T-helper 1 cell treated with Interleukin-12 subunit alpha and Interleukin-12 subunit beta and Interleukin-4 antibody, amounts not matched to agents 30 μg/mL and 1 μg/mL, for 36 hours (primary cell): Measurements from ENCODE around the gene TMEM147.

ENCODE experiments used
- H3K27ac Mint-ChIP-seq: one replicate; pipeline ENCODE4 v1.8.0; 2021; ENCODE audit warnings: mild to moderate bottlenecking, mixed read lengths
- H3K27me3 Mint-ChIP-seq: one replicate; pipeline ENCODE4 v1.8.0; 2021; ENCODE audit warnings: low read depth, mixed read lengths
- H3K36me3 Mint-ChIP-seq: one replicate; pipeline ENCODE4 v1.8.0; 2021; ENCODE audit warnings: low read depth, mixed read lengths
- H3K4me1 Mint-ChIP-seq: one replicate; pipeline ENCODE4 v1.8.0; 2021; ENCODE audit warnings: low read depth, mixed read lengths
- H3K4me3 Mint-ChIP-seq: one replicate; pipeline ENCODE4 v1.8.0; 2021; ENCODE audit warnings: mild to moderate bottlenecking, moderate library complexity, mixed read lengths
- H3K9me3 Mint-ChIP-seq: one replicate; pipeline ENCODE4 v1.8.0; 2021; ENCODE audit warnings: mixed read lengths

Gene TMEM147

DNA sequence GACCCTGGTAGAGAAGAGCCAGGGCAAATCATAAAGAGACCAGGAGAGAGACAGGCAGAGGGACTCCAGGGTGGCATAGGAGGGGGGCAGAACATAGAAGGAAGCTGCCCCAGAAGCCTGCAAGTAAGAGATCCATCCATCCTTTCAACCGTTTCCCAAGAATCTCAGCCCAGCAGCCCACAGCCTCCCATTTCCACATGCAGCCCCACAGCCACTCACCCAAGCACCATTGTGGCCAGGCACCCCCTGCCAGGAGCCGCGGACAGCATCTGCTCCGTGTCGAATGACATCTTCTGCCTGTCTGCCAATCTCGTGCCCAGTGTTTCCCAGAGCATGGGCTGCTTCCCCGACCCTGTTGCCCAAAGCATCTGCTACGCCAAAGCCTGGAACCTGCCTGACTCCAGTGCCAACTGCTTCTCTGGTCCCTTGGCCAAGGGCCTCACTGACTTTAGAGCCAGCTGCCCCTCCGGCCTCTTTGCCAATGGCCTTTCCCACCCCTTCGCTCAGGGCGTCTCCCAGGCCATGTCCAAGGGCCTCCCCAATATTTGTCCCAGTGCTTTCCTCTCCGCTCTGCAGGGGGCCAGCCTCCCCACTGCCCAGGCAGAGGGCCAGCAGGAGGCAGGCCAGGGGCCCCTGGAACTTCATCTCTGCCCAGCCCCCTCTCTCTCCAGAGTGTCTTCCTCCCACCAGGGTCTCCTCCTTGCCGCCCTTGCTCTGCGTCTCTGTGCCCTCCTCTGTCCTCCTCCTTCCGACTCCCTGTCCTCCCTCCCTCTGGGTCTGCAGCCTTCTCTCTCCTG, 32.4 kb upstream of the TMEM147 start:
- H3K36me3 Mint-ChIP-seq, result no peaks in the 10 kb centered on the region
- no peaks in the 10 kb centered on the region for H3K9me3 Mint-ChIP-seq
- peaks cover 62% of the 10 kb centered on the region for H3K27me3 Mint-ChIP-seq
- no peak overlapping the region for H3K4me3 Mint-ChIP-seq
- H3K4me1 Mint-ChIP-seq, result peaks cover 6% of the 10 kb centered on the region
- H3K27ac Mint-ChIP-seq, result no peak overlapping the region

DNA sequence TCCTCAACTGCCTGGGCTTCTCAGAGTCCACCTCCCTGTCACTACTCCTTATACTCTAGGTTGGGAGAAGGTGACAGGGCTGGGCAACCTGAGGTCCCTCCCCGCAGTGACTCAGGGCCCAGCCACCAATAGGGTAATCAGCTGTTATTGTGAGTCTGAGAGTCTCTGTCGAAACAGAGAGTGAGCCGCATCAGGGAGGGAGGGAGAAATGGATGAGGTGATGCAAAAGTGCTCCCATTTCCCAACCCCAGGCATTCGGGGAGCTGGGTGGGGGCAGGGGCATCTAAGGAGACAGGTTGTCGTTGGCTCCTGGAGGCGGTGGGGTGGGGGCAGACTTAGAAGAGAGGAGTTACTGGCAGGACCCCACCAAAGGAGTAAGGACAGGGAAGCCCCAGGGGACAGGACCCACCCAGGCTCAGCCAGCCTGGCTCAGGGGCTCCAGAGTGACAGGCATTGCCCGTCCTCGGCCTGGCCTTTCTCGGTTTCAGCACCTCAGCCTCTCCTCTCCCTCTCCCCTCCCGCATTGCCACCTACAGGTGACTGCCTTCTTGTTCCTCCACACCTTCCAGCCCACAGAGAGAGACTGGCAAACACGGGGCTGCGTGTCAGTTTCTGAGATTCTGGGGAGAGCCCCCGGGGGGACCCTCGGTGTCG, 31.7 kb upstream of the TMEM147 start, which contains the start of gene DMKN:
Gene DMKN (minus strand): TSS at position 22 of the 654 bp plus-strand sequence. CDS start 174 bp downstream, outside the sequence.
- Mint-ChIP-seq H3K4me1 (peaks cover 6% of the 10 kb centered on the region), H3K27ac (no peak within 1 kb of the TSS), H3K9me3 (no peaks in the 10 kb centered on the region), H3K27me3 (peaks cover 54% of the 10 kb centered on the region), H3K36me3 (no peaks in the 10 kb centered on the region), H3K4me3 (no peak within 1 kb of the TSS)

DNA sequence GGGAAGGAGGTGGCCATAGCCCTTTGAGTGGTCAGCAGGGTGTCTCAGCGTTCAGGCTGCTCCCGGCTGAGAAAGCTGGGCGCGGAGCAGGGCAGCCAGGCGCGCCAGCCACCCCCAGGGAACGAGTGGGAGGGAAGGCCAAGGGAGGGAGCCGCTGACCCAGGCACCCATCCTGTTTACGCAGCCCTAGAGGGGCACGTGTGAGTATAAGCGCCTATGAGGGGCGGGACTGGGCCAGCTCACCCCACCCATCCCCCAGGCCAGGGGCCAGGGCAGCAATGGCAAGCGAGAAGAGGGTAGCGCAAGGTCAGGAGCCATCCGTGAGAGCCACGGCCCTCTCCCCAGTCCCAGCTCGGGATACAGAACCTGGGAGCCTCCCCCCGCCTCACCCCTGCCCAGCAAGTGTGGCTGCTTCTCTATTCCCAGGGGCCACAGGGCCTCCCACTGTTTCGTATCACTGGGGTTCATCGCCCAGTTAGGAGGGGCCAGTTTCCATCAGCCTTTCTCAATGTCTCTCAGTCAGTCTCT, 31.1 kb upstream of the TMEM147 start:
- Mint-ChIP-seq H3K36me3 (no peaks in the 10 kb centered on the region), H3K27ac (no peak overlapping the region), H3K9me3 (no peaks in the 10 kb centered on the region), H3K4me3 (no peak overlapping the region), H3K27me3 (peaks cover 48% of the 10 kb centered on the region), H3K4me1 (peaks cover 4% of the 10 kb centered on the region)

DNA sequence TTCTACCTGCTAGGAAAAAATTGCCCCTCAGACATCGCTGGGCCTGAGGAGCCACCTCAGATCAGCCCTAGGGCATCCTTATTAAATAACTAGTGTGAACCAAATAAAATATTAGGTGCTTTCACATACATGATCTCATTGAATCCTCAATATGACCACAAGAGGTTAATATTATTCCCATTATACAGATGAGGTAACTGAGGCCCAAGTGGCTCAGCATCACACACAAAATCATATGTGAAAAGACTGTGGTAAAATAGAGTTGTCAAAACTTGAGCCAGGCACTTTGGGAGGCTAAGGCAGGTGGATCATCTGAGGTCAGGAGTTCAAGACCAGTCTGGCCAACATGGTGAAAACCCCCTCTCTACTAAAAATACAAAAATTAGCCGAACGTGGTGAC, 29.1 kb upstream of the TMEM147 start:
- Mint-ChIP-seq H3K27ac (no peak overlapping the region), H3K4me3 (no peak overlapping the region), H3K4me1 (no peaks in the 10 kb centered on the region), H3K36me3 (no peaks in the 10 kb centered on the region), H3K9me3 (no peaks in the 10 kb centered on the region), H3K27me3 (peaks cover 32% of the 10 kb centered on the region)

DNA sequence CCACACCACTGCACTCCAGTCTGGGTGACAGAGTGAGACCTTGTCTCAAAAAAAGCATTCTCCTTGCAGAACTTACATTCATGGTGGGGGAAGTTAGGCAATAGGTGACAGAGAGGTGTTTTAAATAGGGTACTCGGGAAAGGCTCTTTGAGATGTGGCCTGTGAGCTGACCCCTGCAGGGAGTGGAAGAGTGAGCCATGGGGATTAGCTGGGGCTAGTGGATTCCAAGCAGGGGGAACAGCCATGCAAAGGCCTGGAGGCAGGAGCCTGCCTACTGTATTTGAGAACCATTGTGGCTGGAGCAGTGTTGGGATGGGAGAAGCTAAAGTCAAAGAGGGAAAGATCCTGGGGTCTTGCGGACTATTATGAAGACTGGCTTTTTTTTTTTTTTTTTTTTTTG, 28.1 kb upstream of the TMEM147 start:
- peaks cover 22% of the 10 kb centered on the region for H3K27me3 Mint-ChIP-seq
- no peaks in the 10 kb centered on the region for H3K9me3 Mint-ChIP-seq
- H3K4me3 Mint-ChIP-seq, result no peak overlapping the region
- H3K36me3 Mint-ChIP-seq, result no peaks in the 10 kb centered on the region
- H3K27ac Mint-ChIP-seq, result no peak overlapping the region
- no peaks in the 10 kb centered on the region for H3K4me1 Mint-ChIP-seq

DNA sequence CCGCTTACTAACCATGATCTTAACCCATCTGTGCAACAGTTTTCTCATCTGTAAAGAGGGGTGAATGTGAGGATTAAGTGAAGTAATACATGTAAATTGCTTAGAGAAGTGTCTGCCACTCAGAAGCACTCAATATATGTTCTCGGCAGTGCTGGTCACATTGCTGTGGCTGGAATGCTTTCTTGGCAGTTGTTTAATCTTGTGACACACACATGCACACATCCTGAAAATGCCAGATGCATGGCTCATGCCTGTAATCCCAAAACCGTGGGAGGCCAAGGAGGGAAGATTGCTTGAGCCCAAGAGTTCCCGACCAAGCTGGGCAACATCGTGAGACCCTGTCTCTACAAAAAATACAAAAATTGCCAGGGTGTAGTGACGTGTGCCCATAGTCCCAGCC, 27.1 kb upstream of the TMEM147 start:
- H3K4me3 Mint-ChIP-seq, result no peak overlapping the region
- H3K27me3 Mint-ChIP-seq, result peaks cover 14% of the 10 kb centered on the region
- no peak overlapping the region for H3K27ac Mint-ChIP-seq
- H3K9me3 Mint-ChIP-seq, result no peaks in the 10 kb centered on the region
- no peaks in the 10 kb centered on the region for H3K4me1 Mint-ChIP-seq
- H3K36me3 Mint-ChIP-seq, result no peaks in the 10 kb centered on the region

DNA sequence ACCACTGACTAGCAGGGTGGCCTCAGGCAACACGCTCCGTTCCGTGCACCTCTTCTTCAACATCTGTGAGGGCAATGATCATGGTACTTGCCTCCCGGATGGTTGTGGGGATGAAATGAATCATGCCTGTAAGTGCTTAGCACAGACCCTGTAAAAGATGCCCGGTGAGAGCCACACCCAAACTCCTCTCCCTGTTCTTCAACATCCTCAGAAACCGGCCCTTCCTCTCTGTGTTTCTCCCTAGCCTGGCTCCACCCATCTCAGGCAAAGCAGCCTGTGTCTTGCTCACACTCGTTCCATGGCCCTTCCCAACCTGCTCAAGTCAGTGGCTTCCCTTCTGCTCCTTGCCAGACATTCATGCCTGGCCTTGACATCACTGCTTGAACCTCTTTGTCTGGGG, 26.1 kb upstream of the TMEM147 start:
- Mint-ChIP-seq H3K4me3 (no peak overlapping the region), H3K27ac (no peak overlapping the region), H3K27me3 (peaks cover 10% of the 10 kb centered on the region), H3K9me3 (no peaks in the 10 kb centered on the region), H3K36me3 (no peaks in the 10 kb centered on the region), H3K4me1 (no peaks in the 10 kb centered on the region)

DNA sequence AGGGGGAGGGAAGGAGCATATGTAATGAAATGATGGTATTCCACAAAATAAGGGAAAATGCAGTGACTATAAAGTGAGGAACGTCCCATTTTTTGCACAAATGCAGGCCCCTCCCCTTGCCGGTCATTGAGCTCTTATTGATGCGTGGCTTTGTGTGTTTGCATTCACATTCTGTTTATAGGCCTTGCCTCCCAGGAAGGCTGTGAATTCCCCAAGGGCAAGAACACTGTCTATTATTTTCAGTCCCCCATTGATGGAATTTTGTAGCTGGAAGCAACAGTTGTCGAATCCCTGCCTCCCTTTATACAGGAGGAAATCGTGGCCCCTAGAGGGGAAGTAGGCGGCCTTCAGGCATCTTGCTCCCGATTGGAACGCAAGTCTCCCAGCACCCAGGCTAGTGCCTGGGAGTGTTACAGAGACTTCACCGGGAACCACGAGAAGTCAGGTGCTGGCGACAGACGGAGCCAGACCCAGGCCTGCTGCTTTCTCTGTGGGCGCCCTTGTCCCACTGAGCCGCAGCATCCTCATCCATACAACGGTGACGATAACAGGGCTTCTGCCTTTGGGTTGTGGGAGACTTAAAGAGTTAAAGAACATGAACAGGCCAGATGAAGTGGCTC, 24.2 kb upstream of the TMEM147 start:
- H3K9me3 Mint-ChIP-seq, result no peaks in the 10 kb centered on the region
- H3K4me3 Mint-ChIP-seq, result no peak overlapping the region
- no peak overlapping the region for H3K27ac Mint-ChIP-seq
- H3K36me3 Mint-ChIP-seq, result no peaks in the 10 kb centered on the region
- H3K27me3 Mint-ChIP-seq, result peaks cover 6% of the 10 kb centered on the region
- no peaks in the 10 kb centered on the region for H3K4me1 Mint-ChIP-seq

DNA sequence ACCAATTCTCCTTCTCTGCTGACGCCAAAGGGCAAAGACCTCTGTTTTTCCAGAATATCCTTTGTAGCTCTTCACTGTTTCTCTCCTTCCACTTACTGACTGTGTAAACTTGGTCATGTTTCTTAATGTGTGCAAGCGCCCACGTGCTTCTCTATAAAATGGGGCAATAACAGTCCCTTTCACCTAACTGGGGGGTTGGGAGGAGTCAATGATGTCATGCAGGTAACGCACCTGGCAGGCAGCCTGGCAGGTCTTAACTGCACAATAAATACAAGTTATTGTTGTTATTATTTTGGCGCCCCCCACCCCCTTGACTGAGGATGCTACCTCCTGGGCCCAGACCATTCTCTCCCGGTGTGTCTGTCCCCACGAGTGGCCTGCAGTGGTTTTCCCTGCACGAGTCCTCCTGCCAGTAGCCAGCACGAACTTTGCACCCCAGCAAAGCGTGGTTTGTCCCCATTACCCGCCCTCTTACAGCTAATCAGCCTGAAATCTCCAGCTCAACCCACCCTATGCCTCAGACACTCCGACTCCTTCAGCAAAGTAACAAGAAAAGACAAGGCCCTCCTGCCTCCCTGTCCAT, 22.6 kb upstream of the TMEM147 start:
- no peak overlapping the region for H3K27ac Mint-ChIP-seq
- no peaks in the 10 kb centered on the region for H3K4me1 Mint-ChIP-seq
- H3K36me3 Mint-ChIP-seq, result no peaks in the 10 kb centered on the region
- peaks cover 2% of the 10 kb centered on the region for H3K27me3 Mint-ChIP-seq
- no peak overlapping the region for H3K4me3 Mint-ChIP-seq
- H3K9me3 Mint-ChIP-seq, result no peaks in the 10 kb centered on the region

DNA sequence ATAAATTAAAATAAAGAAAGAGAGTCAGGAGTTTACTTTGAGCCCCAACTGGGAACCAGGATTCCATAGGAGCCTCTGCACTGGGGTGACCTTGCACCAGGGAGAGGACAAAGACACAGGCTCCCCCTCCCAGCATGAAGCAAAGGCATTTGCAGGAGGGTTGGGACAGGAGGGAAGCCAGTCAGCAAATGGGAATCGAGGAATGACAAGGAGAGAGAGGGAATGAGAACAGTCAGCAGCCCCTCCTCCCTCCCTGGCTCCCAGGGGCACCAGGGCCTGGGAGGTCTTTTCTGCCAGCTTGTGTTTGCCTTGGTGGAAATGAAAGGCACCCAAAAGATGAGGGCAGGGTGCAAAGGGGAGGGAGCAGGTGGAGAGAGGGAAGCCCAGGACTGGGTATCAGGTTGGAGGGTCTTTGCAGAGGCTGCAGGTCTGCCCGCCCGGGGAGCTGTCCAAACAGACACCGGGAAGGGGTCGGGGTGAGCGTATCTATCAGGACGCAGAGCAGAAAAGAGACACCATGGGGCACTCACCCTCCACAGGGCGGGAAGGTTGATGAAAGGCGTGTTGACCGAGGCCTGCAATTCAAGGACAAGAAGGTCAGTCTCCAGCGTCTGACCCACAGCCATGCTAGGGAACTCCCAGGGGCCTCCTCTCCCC, 21.1 kb upstream of the TMEM147 start:
- Mint-ChIP-seq H3K27ac (no peak overlapping the region), H3K4me3 (no peak overlapping the region), H3K27me3 (peaks cover 13% of the 10 kb centered on the region), H3K36me3 (no peaks in the 10 kb centered on the region), H3K9me3 (no peaks in the 10 kb centered on the region), H3K4me1 (no peaks in the 10 kb centered on the region)

DNA sequence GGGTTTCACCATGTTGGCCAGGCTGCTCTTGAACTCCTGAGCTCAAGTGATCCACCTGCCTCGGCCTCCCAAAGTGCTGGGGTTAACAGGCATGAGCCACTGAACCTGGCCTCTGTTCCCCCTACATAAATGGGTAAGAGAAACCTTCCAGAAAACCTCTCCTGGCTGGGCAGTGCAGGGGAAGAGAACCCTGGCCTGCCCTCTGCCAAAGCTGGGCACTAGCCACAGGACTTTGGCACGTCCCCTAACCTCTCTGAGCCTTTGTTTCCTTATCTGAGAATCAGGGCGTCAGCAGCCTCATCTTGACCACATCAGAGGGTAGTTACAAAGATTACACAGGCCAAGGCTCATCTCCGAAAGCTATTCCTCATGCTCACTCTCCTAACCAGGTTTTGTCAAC, 19.6 kb upstream of the TMEM147 start:
- Mint-ChIP-seq H3K9me3 (no peaks in the 10 kb centered on the region), H3K36me3 (no peaks in the 10 kb centered on the region), H3K4me3 (no peak overlapping the region), H3K4me1 (no peaks in the 10 kb centered on the region), H3K27ac (no peak overlapping the region), H3K27me3 (peaks cover 17% of the 10 kb centered on the region)

DNA sequence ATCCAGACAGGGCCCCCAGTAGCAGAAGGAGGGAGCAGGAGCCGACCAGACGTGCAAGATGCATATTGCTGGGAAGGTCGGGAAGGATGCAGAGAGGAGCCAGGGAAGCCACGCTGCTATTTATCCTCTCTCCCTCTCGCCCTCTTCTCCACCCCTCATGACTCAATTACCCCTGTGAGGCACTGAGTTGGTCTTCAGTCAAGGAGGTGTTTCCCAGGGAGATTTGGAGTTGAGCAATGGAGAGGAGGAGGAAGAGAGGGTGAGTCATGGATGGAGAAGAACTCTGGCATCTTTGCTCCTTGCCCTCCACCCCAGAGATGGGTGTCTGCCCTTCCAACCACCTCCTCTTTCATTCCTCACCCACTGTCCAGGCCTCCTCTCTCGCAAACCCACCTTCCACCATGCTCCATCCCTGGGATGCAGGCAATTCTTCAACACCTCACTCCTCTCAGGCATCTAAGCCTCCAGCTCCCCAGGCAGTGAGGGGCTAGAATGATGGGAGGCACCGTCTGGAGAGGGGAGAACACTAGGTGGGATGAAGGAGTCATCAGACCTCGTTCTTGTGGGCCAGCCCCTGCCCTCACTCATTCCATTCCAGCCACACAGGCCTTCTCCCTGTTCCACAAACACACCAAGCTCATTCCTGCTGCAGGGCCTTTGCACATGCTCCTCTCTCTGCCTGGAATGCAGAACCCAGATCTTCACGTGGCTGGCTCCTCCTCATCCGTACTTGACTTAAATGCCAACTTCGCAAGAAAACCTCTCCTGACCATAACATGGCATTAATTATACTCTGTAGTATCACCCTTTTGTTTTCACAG, 17.0 kb upstream of the TMEM147 start, which contains the start of gene SBSN:
Gene SBSN (minus strand): TSS at position 94 of the 821 bp plus-strand sequence. CDS start 30 bp downstream, at position 64.
- H3K27me3 Mint-ChIP-seq, result peaks cover 33% of the 10 kb centered on the region
- H3K9me3 Mint-ChIP-seq, result no peaks in the 10 kb centered on the region
- H3K4me1 Mint-ChIP-seq, result peaks cover 4% of the 10 kb centered on the region
- no peak within 1 kb of the TSS for H3K4me3 Mint-ChIP-seq
- H3K27ac Mint-ChIP-seq, result peak within 1 kb of the TSS; percentile 34
- no peaks in the 10 kb centered on the region for H3K36me3 Mint-ChIP-seq
